Measurements from ENCODE around the gene QKI.

DNA sequence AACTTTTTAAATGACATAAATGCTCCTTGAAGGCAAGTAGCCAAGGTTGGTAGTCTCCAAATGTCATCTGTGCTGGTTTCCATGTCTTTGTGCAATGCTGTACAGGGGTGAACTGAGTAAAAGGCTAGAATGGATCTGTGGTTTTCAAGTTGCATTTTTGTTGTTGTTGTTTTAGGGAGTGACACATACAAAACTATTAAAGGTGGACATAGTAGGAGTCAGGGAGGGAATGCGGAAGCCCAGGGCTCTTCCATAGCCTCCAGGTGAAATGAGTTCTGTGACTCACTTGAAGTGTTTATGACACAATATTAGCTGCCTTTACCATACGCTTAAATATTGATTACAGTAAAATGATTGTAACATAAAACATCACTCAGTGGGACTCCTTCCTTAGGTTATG, 22.5 kb upstream of the QKI start:
- no peak for TF ChIP-seq EZH2 (IDR thresholded peaks at IDR 0.05; ENCODE audit: low read length)
- TF ChIP-seq, protein P1, sequence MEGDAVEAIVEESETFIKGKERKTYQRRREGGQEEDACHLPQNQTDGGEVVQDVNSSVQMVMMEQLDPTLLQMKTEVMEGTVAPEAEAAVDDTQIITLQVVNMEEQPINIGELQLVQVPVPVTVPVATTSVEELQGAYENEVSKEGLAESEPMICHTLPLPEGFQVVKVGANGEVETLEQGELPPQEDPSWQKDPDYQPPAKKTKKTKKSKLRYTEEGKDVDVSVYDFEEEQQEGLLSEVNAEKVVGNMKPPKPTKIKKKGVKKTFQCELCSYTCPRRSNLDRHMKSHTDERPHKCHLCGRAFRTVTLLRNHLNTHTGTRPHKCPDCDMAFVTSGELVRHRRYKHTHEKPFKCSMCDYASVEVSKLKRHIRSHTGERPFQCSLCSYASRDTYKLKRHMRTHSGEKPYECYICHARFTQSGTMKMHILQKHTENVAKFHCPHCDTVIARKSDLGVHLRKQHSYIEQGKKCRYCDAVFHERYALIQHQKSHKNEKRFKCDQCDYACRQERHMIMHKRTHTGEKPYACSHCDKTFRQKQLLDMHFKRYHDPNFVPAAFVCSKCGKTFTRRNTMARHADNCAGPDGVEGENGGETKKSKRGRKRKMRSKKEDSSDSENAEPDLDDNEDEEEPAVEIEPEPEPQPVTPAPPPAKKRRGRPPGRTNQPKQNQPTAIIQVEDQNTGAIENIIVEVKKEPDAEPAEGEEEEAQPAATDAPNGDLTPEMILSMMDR (optimal IDR thresholded peaks at IDR 0.05 in 1 of 3, IDR thresholded peaks at IDR 0.05 in 1 of 3, conservative IDR thresholded peaks at IDR 0.05 in 1 of 3; ENCODE audit: extremely low read depth in 1 of 3, insufficient read depth in 2 of 3, low read length in 3 of 3) = no peak

Data from keratinocyte (primary cell).